ENCODE results near the gene ITPR1.
A peak's percentile ranks its signal among the peaks of the same experiment; 100 is the strongest.

Gene ITPR1

DNA sequence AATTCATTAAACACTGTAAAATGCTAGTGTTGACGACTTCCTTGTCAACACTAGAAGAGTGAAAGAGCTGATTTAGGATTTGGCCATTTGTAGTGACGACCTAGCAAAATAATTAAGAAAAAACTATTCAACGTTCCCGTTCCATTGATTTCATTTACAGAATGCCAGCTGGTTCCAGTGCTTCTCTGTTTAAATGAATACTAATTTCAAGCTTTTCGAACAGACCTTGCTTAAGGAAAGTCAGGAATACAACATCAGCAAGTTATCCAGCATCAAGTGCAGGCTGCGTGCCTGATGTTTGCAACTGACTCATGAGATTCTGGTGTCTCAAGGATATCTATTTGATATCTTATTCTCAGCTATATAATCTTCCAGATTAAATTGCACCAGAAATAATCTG is 387.7 kb downstream of the ITPR1 start:
- no peak for DNase-seq

DNA sequence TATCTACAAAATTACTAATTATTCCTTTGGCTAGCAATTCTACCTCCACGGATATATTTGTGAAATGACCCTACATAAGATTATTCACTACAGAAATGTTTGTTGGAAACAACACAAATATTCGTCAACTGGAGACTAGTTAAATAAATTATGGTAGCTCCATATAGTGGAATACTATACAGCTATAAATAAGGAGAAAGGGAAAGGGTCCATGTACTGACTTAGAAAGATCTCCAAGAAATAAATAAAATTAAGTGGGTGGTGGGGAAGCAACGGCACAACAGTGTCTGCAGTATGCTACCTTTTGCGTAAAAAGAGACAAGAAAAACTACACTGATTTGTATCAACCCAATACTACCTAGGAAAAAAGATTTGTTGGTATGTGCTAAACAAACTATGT is 389.4 kb downstream of the ITPR1 start:
- no peak for DNase-seq

DNA sequence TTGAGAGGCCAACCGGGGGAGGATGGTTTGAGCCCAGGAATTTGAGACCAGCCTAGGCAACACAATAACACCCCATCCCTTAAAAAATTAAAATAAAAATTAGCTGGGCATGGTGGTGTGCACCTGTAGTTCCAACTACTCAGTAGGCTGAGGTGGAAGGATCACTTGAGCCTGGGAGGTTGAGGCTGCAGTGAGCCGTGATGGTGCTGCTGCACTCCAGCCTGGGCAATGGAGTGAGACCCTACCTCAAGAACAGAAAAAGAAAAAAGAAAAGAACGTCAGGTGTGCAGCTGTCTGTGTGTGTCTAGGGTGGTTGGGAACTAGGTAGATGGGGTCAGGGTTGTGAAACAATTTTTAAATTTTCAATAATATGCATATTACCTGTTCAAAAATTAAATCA is 389.9 kb downstream of the ITPR1 start:
- DNase-seq = no peak

DNA sequence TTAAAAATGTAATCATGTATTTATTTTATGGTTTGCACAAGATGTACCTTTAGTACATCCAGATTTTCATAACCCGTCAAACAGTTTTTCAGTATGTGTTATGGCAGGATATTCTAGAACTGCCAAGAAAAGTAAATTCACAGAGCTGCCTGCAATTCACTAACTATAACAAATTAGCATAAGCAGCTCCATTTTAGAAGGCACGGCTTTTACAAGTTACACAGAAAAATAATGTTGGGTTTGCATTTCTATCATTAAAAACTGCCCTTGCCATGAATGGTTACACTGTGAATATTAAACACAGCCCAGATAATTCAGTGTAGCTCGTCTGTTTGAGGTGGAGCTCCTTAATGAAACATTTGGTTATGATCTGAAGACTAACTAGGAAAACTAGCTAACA is 391.7 kb downstream of the ITPR1 start:
- DNase-seq = no peak

DNA sequence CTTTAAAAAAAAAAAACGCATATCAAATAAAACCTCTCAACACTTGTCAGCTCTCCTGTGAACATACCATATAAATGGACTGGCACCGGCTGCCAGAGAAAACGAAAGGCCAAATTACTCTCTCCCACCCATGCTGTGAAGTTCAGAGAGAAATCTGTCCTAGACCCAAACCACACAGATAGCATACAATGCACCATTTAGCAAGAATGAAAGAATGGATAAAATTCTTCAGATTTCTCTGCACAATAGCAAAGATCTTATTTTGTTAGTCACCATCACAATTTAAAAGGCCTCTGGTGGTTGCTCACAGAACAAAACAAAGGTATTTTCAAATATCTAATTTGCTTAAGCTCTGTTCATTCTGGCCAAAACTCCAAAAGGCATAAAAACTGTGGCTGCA is 392.2 kb downstream of the ITPR1 start:
- DNase-seq = peak; percentile 41

DNA sequence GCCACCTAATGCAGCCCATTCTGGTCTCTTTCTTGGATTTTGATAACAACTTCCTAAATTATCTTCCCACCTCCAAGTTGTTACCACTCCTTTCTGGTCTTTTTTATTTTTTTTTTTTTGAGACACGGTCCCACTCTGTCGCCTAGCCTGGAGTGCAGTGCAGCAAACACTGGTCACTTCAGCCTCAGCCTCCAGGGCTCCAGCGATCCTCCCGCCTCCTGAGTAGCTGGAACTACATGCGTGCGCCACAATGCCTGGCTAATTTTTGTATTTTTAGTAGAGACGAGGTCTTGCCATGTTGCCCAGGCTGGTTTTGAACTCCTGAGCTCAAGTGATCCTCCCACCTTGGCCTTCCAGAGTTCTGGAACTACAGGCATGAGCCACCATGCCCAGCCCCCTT is 393.3 kb downstream of the ITPR1 start:
- no peak for DNase-seq

DNA sequence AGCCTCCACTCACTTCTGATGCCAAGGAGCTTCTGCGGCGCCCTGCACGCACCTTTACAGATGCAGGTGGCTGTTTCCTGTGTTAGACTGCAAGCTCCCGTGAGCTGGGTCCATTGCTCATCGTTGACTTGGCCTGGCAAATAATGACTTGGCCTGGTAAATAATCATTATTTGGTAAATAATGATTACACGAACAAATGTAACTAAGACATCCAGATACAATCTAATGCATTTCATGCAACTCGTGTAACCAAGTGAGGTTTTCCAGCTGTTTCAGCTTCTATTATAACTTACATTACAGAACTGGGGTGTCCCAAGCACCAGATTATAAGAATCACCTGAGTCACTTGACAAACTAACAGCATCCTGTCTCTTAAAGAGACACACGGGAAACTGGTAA is 394.0 kb downstream of the ITPR1 start:
- DNase-seq = no peak

DNA sequence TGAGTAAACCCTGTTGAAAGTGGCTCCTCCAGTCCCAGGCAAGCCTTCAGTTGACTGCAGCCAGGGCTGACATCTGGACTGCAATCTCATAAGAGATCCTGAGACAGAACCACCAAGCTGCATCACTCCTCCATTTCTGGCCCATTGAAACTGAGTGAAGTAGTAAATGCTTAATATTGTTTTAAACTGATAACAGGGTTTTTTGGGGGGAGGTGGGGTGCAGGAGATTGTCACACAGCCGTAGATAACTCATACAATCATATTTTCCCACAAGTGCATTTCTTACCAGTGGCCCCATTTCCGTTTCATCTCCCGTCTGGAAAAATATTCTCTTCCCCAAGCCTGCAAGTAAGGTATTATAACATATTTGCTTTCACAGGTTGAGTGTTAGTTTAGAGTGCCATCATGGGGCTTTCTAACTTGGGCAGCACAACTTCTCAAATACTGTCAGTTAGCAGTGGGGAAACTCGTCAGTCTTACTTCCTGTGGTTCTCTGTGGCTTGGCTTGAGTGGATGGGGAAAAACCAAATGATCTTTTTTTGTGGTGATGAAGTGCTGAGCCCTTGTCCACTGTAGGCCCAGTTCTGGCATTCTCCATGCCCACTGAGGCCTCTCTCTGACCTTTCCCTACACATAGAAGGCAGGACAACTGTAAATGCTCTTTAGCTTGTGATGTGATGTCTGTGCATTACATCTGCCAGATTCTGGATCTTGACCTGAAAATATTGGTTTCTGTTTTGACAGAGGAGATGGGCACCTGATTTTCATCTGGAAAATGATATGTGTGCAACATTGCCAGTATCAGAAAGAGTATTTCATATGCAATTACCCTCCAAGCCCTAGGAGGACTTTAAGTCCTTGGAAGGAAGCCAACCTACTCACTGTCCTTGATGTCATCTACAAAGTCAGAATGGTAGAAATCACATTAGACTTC is 396.0 kb downstream of the ITPR1 start:
- peak; percentile 36 for DNase-seq

DNA sequence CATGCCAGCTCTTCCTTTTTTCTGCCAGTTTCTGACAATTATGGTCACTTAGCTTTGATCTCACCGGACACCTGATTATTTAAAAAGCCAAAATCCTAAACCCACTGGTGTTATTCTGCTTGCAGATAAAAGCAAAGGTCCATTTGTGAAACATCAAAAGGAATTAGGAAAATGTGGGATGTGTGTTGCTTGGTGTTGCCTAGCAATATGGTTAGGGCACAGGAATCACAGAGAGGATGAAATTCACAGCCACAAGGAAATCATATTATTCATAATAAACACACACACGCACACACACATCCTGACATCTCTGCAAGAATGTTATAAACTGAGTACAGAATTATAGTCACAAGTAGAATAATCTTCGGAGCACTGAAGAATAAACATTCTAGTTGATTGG is 396.7 kb downstream of the ITPR1 start:
- DNase-seq = peak; percentile 11

DNA sequence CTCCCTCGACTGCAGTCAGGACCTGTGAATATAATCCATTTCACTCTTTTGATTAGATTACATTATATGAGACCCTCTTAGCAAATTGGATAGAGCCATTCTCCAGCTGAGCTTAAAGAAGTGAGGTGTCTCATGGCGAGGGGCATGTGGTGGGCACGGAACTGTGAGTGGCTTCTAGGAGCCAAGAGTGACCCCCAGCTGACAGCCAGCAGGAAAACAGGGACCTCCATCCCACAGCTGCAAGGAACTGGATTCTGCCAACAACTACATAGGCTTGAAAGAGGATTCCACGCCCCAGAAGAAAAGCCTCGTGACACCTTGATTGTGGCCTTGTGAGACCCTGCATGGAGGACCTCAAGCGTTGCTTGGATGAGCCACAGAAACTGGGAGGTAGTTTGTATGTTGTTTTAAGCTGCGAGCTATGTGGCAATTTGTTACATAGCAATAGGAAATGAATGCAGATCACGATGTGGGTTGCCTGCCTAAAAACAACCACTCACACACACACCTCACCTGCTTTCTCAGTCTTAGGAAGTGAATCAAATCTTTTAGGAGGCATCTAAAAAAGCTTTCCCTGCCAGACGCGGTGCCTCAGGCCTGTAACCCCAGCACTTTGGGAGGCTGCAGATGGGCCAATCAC is 401.9 kb downstream of the ITPR1 start:
- no peak for DNase-seq

DNA sequence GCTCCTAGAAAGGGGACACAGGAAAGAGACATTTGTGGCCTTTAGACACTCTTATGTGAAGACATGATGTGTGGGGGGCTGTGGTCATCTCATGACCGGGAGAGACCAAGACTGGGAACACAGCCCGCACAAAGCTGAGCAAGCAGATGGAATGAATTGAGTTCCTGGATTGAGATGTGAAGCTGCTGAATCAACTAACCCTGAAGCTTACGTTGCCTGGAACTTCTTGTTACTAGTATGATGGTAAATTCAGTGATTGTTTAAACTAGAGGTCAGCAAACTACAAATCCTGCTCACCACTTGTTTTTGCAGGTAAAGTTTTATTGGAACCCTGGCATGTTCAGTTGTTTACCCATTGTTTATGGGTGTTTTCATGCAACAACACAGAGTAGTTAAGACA is 402.7 kb downstream of the ITPR1 start:
- peak; percentile 31 for DNase-seq
